ENCODE data around the gene GIN1. TPM values are rescaled to one million over a fixed set of nuclear protein-coding genes. Genes with fewer than 3 reads are reported as not detected.

Gene GIN1
- total and polyA plus RNA-seq, 8 donors, result 2.2 to 13.6 (median 4.1) TPM; not detected in 1

GRCh38 chr5:103119070-103119764, 721 bp downstream of the GIN1 start:
- TF ChIP-seq POLR2A (IDR thresholded peaks at IDR 0.05), result no peak
- no peak for TF ChIP-seq CTCF (IDR thresholded peaks at IDR 0.05)
- no peak for TF ChIP-seq EP300 (IDR thresholded peaks at IDR 0.05)
- intact Hi-C loops (cut with DNase I; ENCODE audit: low total_unique reads), result no loop called here
- 0 to 1% (median 1%) methylated on average over 15 of the region's 15 CpGs for WGBS, 5 donors
- no peaks in the 10 kb centered on the region for H3K27me3 ChIP-seq
- no peaks in the 10 kb centered on the region for H3K9me3 ChIP-seq
- H3K36me3 ChIP-seq, result no peaks in the 10 kb centered on the region
- peaks cover 0 to 51% (median 33%) of the 10 kb centered on the region in 4 donors for H3K4me1 ChIP-seq
- peak in 1 of 2 donors; percentile 46 for DNase-seq
- peak overlapping the region; percentile 89 to 96 (median 94) for H3K27ac ChIP-seq
- H3K4me3 ChIP-seq, result peak overlapping the region; percentile 70 to 86 (median 85)

GRCh38 chr5:103117471-103117991, 2.4 kb downstream of the GIN1 start:
- H3K9me3 ChIP-seq, result no peaks in the 10 kb centered on the region
- DNase-seq, result no peak
- no peak for TF ChIP-seq EP300 (IDR thresholded peaks at IDR 0.05)
- no peak for TF ChIP-seq POLR2A (IDR thresholded peaks at IDR 0.05)
- TF ChIP-seq POLR2AphosphoS5 (IDR thresholded peaks at IDR 0.05), result no peak
- no peak for TF ChIP-seq CTCF (IDR thresholded peaks at IDR 0.05)
- 65 to 89% (median 80%) methylated on average over 4 of the region's 4 CpGs for WGBS, 5 donors
- no peak overlapping the region for H3K4me3 ChIP-seq
- peaks cover 0 to 41% (median 30%) of the 10 kb centered on the region in 4 donors for H3K4me1 ChIP-seq
- H3K36me3 ChIP-seq, result no peaks in the 10 kb centered on the region
- intact Hi-C loops (cut with DNase I; ENCODE audit: low total_unique reads), result no loop called here
- no peak overlapping the region for H3K27ac ChIP-seq
- H3K27me3 ChIP-seq, result no peaks in the 10 kb centered on the region

- H3K4me1 ChIP-seq, result peaks cover 0 to 22% (median 16%) of the 10 kb centered on the region in 4 donors
- intact Hi-C loops (cut with DNase I; ENCODE audit: low total_unique reads), result no loop called here
- no peak overlapping the region for H3K27ac ChIP-seq
- H3K36me3 ChIP-seq, result no peaks in the 10 kb centered on the region
- H3K27me3 ChIP-seq, result no peaks in the 10 kb centered on the region
- WGBS, 5 donors, result 78 to 84% (median 82%) methylated on average over 2 of the region's 2 CpGs
- DNase-seq, result no peak
- H3K9me3 ChIP-seq, result no peaks in the 10 kb centered on the region
- TF ChIP-seq POLR2AphosphoS5 (IDR thresholded peaks at IDR 0.05), result no peak
- no peak for TF ChIP-seq POLR2A (IDR thresholded peaks at IDR 0.05)
- TF ChIP-seq EP300 (IDR thresholded peaks at IDR 0.05), result no peak
- no peak for TF ChIP-seq CTCF (IDR thresholded peaks at IDR 0.05)
- no peak overlapping the region for H3K4me3 ChIP-seq
These were observed 5.5 kb downstream of the GIN1 start for GRCh38 chr5:103114440-103114839.

GRCh38 chr5:103112910-103113309, 7.0 kb downstream of the GIN1 start:
- H3K4me3 ChIP-seq, result no peak overlapping the region
- no peak for DNase-seq
- peaks cover 0 to 9% (median 4%) of the 10 kb centered on the region in 4 donors for H3K4me1 ChIP-seq
- no peak overlapping the region for H3K27ac ChIP-seq
- H3K36me3 ChIP-seq, result peaks cover 0 to 1% (median 0%) of the 10 kb centered on the region in 4 donors
- H3K27me3 ChIP-seq, result no peaks in the 10 kb centered on the region
- H3K9me3 ChIP-seq, result no peaks in the 10 kb centered on the region
- TF ChIP-seq CTCF (IDR thresholded peaks at IDR 0.05) (no peak), POLR2A (IDR thresholded peaks at IDR 0.05) (no peak), POLR2AphosphoS5 (IDR thresholded peaks at IDR 0.05) (no peak), EP300 (IDR thresholded peaks at IDR 0.05) (no peak)
- intact Hi-C loops (cut with DNase I; ENCODE audit: low total_unique reads), result no loop called here
- 89 to 97% (median 93%) methylated on average over 2 of the region's 2 CpGs for WGBS, 5 donors
